Fibroblast of lung (primary cell): ENCODE measurements around the gene SKP1. TPM values are rescaled to one million over a fixed set of nuclear protein-coding genes. Genes with fewer than 3 reads are reported as not detected.

Experiments used
- DNase-seq, 2 donors: peaks; one replicate each; pipeline versions ENCODE4 v3.0.0 to v3.0.0-alpha.2; 2010; ENCODE audit warnings: low read depth in 2 of 2
- H2AFZ ChIP-seq: 2 replicates; pipeline ENCODE4 v1.5.1; 2012; ENCODE audit warnings: low read length, control low read depth, inconsistent platforms
- H3K27ac ChIP-seq: 2 replicates; pipeline ENCODE4 v1.5.1; 2011; ENCODE audit warnings: low read length, control low read depth; ENCODE audit not compliant: insufficient read depth
- H3K27me3 ChIP-seq: 2 replicates; pipeline ENCODE4 v1.5.1; 2011; ENCODE audit warnings: mild to moderate bottlenecking, low read length; ENCODE audit not compliant: control insufficient read depth, insufficient read depth
- H3K36me3 ChIP-seq: 2 replicates; pipeline ENCODE4 v1.5.1; 2011; ENCODE audit warnings: low read length; ENCODE audit not compliant: control insufficient read depth, insufficient read depth
- H3K4me1 ChIP-seq: 2 replicates; pipeline ENCODE4 v1.5.1; 2011; ENCODE audit warnings: low read length; ENCODE audit not compliant: control insufficient read depth, insufficient read depth; ENCODE audit errors: extremely low read depth
- H3K4me2 ChIP-seq: 2 replicates; pipeline ENCODE4 v1.5.1; 2011; ENCODE audit warnings: low read length, control low read depth; ENCODE audit not compliant: insufficient read depth; ENCODE audit errors: extremely low read depth
- H3K4me3 ChIP-seq, 4 experiments: fragments of 200-600 bp in 1 of 4; sonication (generic) in 1 of 4; replicated peaks in 1 of 4; 2 replicates each; pipeline ENCODE4 v1.5.1; 2011 to 2016; ENCODE audit warnings: low read length in 4 of 4, low read depth in 3 of 4, mild to moderate bottlenecking in 3 of 4, control low read depth in 2 of 4, inconsistent platforms in 1 of 4, mixed read lengths in 1 of 4; ENCODE audit not compliant: insufficient read depth in 1 of 4; ENCODE audit errors: control extremely low read depth in 1 of 4
- H3K79me2 ChIP-seq: 2 replicates; pipeline ENCODE4 v1.5.1; 2012; ENCODE audit warnings: mild to moderate bottlenecking, low read length, inconsistent platforms; ENCODE audit not compliant: control insufficient read depth, insufficient read depth
- H3K9ac ChIP-seq: 2 replicates; pipeline ENCODE4 v1.5.1; 2011; ENCODE audit warnings: mild to moderate bottlenecking, low read length, control low read depth; ENCODE audit not compliant: insufficient read depth
- H3K9me3 ChIP-seq: 2 replicates; pipeline ENCODE4 v1.5.1; 2012; ENCODE audit warnings: low read depth, low read length; ENCODE audit not compliant: control insufficient read depth, insufficient read depth
- H4K20me1 ChIP-seq: 2 replicates; pipeline ENCODE4 v1.5.1; 2011; ENCODE audit warnings: low read length; ENCODE audit not compliant: control insufficient read depth, insufficient read depth; ENCODE audit errors: extremely low read depth
- EZH2 ChIP-seq: IDR thresholded peaks from 2 replicates; pipeline ENCODE4 v1.5.1; 2012; ENCODE audit warnings: low read length, control low read depth, mild to moderate bottlenecking; ENCODE audit errors: missing control alignments
- polyA plus RNA-seq, 2 donors: library from polyadenylated mRNA; depleted of rRNA in 1 of 2; stranded (reverse) in 1 of 2; unstranded in 1 of 2; fragments of >200 nt; gene quantifications; 2 replicates each; pipeline ENCODE4 v1.2.1, GENCODE V29; 2011 to 2012; ENCODE audit warnings: missing spikeins in 1 of 2
- total RNA-seq: library from RNA; depleted of rRNA; stranded (reverse); fragments of >200 nt; gene quantifications from 2 replicates; pipeline ENCODE4 v1.2.1, GENCODE V29; 2014
- TF ChIP-seq, protein P1 (sequence below), 2 donors: IDR thresholded peaks in 1 of 2; conservative IDR thresholded peaks in 1 of 2; 1 replicate in 1 of 2; 2 replicates in 1 of 2; pipeline ENCODE4 v1.5.1; 2011 to 2012; ENCODE audit warnings: low read length in 2 of 2, control low read depth in 1 of 2, inconsistent platforms in 1 of 2, low read depth in 1 of 2, mild to moderate bottlenecking in 1 of 2

The SKP1 gene
- total and polyA plus RNA-seq, 2 donors (not counting 1 experiment from before 2014, with no cell fraction given), result 259 to 985 TPM

- H3K36me3 ChIP-seq, result peaks cover 26% of the 10 kb centered on the region
- H3K27ac ChIP-seq, result no peak overlapping the region
- no peak overlapping the region for H2AFZ ChIP-seq
- peaks cover 4% of the 10 kb centered on the region for H3K79me2 ChIP-seq
- no peak for DNase-seq
- H3K4me2 ChIP-seq, result no peak overlapping the region
- H3K4me3 ChIP-seq, result no peak overlapping the region
- H3K27me3 ChIP-seq, result no peaks in the 10 kb centered on the region
- H4K20me1 ChIP-seq, result peaks cover 2% of the 10 kb centered on the region
- H3K9ac ChIP-seq, result no peak overlapping the region
- H3K9me3 ChIP-seq, result no peaks in the 10 kb centered on the region
- H3K4me1 ChIP-seq, result peaks cover 14% of the 10 kb centered on the region
- TF ChIP-seq, protein P1, sequence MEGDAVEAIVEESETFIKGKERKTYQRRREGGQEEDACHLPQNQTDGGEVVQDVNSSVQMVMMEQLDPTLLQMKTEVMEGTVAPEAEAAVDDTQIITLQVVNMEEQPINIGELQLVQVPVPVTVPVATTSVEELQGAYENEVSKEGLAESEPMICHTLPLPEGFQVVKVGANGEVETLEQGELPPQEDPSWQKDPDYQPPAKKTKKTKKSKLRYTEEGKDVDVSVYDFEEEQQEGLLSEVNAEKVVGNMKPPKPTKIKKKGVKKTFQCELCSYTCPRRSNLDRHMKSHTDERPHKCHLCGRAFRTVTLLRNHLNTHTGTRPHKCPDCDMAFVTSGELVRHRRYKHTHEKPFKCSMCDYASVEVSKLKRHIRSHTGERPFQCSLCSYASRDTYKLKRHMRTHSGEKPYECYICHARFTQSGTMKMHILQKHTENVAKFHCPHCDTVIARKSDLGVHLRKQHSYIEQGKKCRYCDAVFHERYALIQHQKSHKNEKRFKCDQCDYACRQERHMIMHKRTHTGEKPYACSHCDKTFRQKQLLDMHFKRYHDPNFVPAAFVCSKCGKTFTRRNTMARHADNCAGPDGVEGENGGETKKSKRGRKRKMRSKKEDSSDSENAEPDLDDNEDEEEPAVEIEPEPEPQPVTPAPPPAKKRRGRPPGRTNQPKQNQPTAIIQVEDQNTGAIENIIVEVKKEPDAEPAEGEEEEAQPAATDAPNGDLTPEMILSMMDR (conservative IDR thresholded peaks at IDR 0.05 in 1 of 2, IDR thresholded peaks at IDR 0.05 in 1 of 2; ENCODE audit: low read depth in 1 of 2, low read length in 2 of 2), result no peak
- TF ChIP-seq EZH2, result no peak
Observed at GRCh38 chr5:134145041-134145757, 31.6 kb downstream of the SKP1 start.

DNA sequence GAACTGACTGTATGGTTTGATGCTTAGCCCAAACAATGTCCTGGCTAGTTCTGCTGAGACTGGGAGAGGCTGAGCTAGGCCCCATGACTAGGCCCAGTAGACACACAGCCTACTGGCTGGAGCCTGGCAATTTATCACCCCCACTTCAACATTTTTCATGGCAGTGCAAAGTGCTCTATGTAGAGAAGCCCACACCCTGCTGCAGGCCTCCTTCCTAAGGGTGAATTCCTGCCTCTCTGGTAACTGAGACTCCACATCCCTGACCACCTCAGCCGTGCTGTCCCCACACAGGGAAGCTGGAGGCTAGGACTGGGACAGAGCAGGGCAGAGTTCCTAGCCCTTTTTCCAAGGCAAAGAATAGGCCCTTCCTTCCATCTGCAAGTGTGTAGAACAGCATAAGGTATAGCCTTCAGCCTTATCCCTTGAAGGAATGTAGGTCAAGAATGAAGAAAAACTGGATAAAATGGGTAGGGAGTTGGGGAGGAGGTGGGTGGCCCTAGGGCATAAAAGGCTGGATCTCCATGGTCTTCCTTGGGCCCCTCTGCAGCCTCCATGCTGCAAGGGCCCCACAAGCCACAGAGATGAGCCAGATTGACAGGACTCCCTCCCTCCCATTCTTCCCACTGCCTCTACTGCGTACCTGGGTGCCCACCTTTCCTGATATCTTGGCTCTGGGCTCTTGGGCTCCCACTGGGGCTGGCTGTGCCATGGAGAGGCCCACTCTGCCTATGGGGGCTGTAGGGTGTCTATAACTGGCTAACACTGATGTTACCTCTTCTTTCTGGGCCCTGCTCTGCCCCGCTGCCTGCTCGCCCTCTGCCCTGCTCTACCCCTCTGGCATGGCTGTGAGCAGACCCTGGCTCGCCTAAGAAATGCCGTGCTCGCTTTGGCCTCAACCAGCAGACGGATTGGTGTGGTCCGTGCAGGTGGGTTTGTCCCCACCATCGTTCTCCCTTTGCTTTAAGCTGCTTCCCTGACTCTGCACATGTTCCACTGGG, 32.5 kb downstream of the SKP1 start:
- Histone ChIP-seq H3K9me3 (no peaks in the 10 kb centered on the region), H3K36me3 (peaks cover 29% of the 10 kb centered on the region), H2AFZ (no peak overlapping the region), H3K27ac (no peak overlapping the region), H3K4me3 (no peak overlapping the region), H3K79me2 (peaks cover 2% of the 10 kb centered on the region), H3K27me3 (no peaks in the 10 kb centered on the region), H4K20me1 (peaks cover 2% of the 10 kb centered on the region), H3K4me1 (peaks cover 10% of the 10 kb centered on the region), H3K4me2 (no peak overlapping the region), H3K9ac (no peak overlapping the region)
- DNase-seq, result no peak
- TF ChIP-seq EZH2, result no peak
- TF ChIP-seq, protein P1 (conservative IDR thresholded peaks at IDR 0.05 in 1 of 2, IDR thresholded peaks at IDR 0.05 in 1 of 2; ENCODE audit: low read depth in 1 of 2, low read length in 2 of 2), result no peak

GRCh38 chr5:134143431-134143830, 33.3 kb downstream of the SKP1 start:
- Histone ChIP-seq H4K20me1 (peaks cover 2% of the 10 kb centered on the region), H2AFZ (no peak overlapping the region), H3K27ac (no peak overlapping the region), H3K36me3 (peaks cover 29% of the 10 kb centered on the region), H3K27me3 (no peaks in the 10 kb centered on the region), H3K4me2 (no peak overlapping the region), H3K9ac (no peak overlapping the region), H3K4me3 (no peak overlapping the region), H3K9me3 (no peaks in the 10 kb centered on the region), H3K79me2 (no peaks in the 10 kb centered on the region), H3K4me1 (peaks cover 12% of the 10 kb centered on the region)
- TF ChIP-seq, protein P1 (conservative IDR thresholded peaks at IDR 0.05 in 1 of 2, IDR thresholded peaks at IDR 0.05 in 1 of 2; ENCODE audit: low read depth in 1 of 2, low read length in 2 of 2), result no peak
- no peak for DNase-seq
